ENCODE data around the gene MSH5.

Gene MSH5

DNA sequence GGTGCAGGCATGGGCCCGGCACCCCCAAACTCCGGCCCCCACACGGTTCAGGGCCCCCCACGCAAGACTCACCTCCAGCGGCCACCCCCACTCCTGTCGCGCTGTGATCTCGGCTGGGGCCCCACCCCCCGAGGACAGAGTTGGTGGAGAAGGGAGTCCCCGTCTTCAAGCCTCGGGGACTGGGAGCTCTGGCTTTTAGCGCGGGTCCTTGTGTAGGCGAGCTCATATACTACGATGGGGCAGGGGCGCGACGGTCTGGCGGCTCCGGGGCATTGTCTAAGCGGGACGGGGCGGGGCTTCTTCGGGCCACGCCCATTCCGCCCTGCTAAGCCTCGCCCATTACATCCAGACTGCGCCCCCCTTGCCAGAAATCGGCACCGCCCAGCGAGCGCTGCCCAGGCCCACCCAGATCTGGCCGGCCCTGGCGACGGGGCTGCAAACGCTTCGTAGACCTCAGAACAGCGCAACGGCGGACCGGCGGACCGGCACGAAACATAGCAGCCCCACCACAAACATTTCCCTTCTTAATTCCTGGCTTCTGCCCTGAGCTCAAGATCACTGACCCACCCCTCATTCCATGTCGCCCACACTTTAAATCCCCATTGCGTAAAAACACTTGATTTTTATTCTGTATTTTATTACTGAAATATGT is 9.7 kb upstream of the MSH5 start:
- DNase-seq = peak; percentile 74
- Mint-ChIP-seq H3K4me3 (peak overlapping the region; percentile 88), H3K9me3 (no peaks in the 10 kb centered on the region), H3K36me3 (peaks cover 67% of the 10 kb centered on the region), H3K27ac (peak overlapping the region; percentile 69), H3K4me1 (peaks cover 78% of the 10 kb centered on the region), H3K27me3 (no peaks in the 10 kb centered on the region)
- CTCF ChIA-PET = interaction anchor here (0.6 to 5.4 kb wide), 12 partner anchors 8 to 103 kb away, joined by 3 to 23 read pairs (median 5); partner anchors contain the start of genes GPANK1, HSPA1B, LSM2 and LY6G5C

- peaks cover 70% of the 10 kb centered on the region for H3K36me3 Mint-ChIP-seq
- CTCF ChIA-PET = interaction anchor here (0.7 to 5.4 kb wide), 8 partner anchors 8 to 100 kb away, joined by 3 to 23 read pairs (median 8); partner anchors contain the start of genes HSPA1B, LSM2 and LY6G5C
- H3K4me3 Mint-ChIP-seq = peak overlapping the region; percentile 88
- DNase-seq = no peak
- H3K27ac Mint-ChIP-seq = peak overlapping the region; percentile 69
- H3K9me3 Mint-ChIP-seq = no peaks in the 10 kb centered on the region
- no peaks in the 10 kb centered on the region for H3K27me3 Mint-ChIP-seq
- H3K4me1 Mint-ChIP-seq = peaks cover 76% of the 10 kb centered on the region
Measured at GRCh38 chr6:31730631-31731086, 9.1 kb upstream of the MSH5 start.

DNA sequence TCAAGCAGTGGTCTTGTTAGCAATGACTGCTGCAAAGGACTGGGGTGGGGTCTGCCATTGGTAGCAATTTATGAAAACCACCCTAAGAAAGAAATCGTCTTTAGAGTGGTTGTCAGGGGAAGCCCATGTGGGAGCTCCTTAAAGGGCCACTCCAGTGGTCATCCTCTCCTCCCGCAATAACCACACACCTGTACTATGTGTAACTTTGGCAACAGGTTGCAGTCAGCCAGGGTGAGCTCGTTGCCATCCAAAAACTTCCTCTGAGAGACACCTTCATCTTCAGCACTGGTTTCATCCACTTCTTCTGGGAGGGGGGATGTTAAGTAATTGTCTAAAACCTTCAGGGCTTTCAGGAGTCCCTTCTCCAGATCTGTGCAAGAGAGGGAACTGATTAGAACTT is 7.8 kb upstream of the MSH5 start:
- H3K27me3 Mint-ChIP-seq = no peaks in the 10 kb centered on the region
- CTCF ChIA-PET = interaction anchor here (0.6 to 5.4 kb wide), 3 partner anchors 37 to 101 kb away, joined by 3 to 23 read pairs (median 4); no protein-coding TSS in a partner anchor
- peaks cover 67% of the 10 kb centered on the region for H3K4me1 Mint-ChIP-seq
- H3K4me3 Mint-ChIP-seq = peak overlapping the region; percentile 12
- H3K36me3 Mint-ChIP-seq = peaks cover 64% of the 10 kb centered on the region
- peak overlapping the region; percentile 54 for H3K27ac Mint-ChIP-seq
- DNase-seq = no peak
- no peaks in the 10 kb centered on the region for H3K9me3 Mint-ChIP-seq

GRCh38 chr6:31733734-31734133 is 6.1 kb upstream of the MSH5 start:
- Mint-ChIP-seq H3K27ac (peak overlapping the region; percentile 93), H3K9me3 (no peaks in the 10 kb centered on the region), H3K4me3 (peak overlapping the region; percentile 100), H3K4me1 (peaks cover 69% of the 10 kb centered on the region), H3K36me3 (peaks cover 54% of the 10 kb centered on the region), H3K27me3 (no peaks in the 10 kb centered on the region)
- CTCF ChIA-PET = interaction anchor here (0.6 to 5.4 kb wide), 2 partner anchors 28 to 36 kb away, joined by 4 to 23 read pairs; no protein-coding TSS in a partner anchor
- no peak for DNase-seq

DNA sequence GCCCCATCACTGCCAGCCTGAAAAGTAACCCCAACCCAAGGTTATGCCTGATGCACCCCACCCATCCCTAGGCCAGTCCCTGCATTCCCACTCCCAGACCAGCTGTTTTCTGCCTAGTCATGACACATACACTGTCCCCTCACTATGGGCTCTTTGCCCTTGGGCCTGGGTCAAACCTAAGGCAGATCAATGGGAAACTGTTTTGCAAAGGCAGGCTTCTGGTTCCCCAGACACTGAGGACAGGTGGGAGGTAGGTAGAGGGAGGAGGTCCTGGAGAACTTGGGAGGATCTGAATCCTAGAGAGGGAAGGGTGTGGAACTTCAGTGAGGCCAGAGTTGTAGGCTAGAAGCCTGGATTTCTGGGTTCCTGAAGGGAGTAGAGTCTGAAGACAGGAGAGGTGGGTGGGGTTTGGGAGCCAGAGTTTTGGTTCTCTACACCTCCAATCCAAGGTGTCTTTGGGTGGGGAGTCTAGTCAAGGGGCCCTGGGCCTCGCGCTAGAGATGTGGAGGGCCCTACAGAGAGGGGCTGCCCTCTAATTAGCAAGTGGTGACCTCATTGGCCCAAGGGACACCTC is 5.5 kb upstream of the MSH5 start:
- H3K36me3 Mint-ChIP-seq = peaks cover 52% of the 10 kb centered on the region
- DNase-seq = no peak

GRCh38 chr6:31734821-31735406 is 4.9 kb upstream of the MSH5 start:
- H3K9me3 Mint-ChIP-seq = no peaks in the 10 kb centered on the region
- peak; percentile 74 for DNase-seq
- peaks cover 72% of the 10 kb centered on the region for H3K4me1 Mint-ChIP-seq
- peaks cover 4% of the 10 kb centered on the region for H3K27me3 Mint-ChIP-seq
- peaks cover 52% of the 10 kb centered on the region for H3K36me3 Mint-ChIP-seq
- H3K27ac Mint-ChIP-seq = peak overlapping the region; percentile 93
- H3K4me3 Mint-ChIP-seq = peak overlapping the region; percentile 100
- CTCF ChIA-PET = interaction anchor here (0.6 to 1.3 kb wide), 2 partner anchors 9 to 35 kb away, joined by 3 to 5 read pairs; no protein-coding TSS in a partner anchor

More for the DNA sequence above, 5.5 kb upstream of the MSH5 start:
- Mint-ChIP-seq H3K4me3 (peak overlapping the region; percentile 100), H3K27me3 (no peaks in the 10 kb centered on the region), H3K9me3 (no peaks in the 10 kb centered on the region), H3K27ac (peak overlapping the region; percentile 93), H3K4me1 (peaks cover 69% of the 10 kb centered on the region)
- CTCF ChIA-PET = interaction anchor here (0.6 to 1.3 kb wide), 2 partner anchors 28 to 35 kb away, joined by 4 to 5 read pairs; no protein-coding TSS in a partner anchor

GRCh38 chr6:31736021-31736767 is 3.6 kb upstream of the MSH5 start, which contains the start of gene CLIC1:
Gene CLIC1 (minus strand): TSS chr6:31736530. CDS start chr6:31736300, 230 bp downstream.
- peaks cover 48% of the 10 kb centered on the region for H3K36me3 Mint-ChIP-seq
- DNase-seq = peak; percentile 88
- peaks cover 69% of the 10 kb centered on the region for H3K4me1 Mint-ChIP-seq
- H3K27ac Mint-ChIP-seq = peak within 1 kb of the TSS; percentile 93
- CTCF ChIA-PET = interaction anchor here (0.6 to 3.7 kb wide), 6 partner anchors 8 to 78 kb away, joined by 3 to 23 read pairs (median 4); no protein-coding TSS in a partner anchor
- peak within 1 kb of the TSS; percentile 100 for H3K4me3 Mint-ChIP-seq
- no peaks in the 10 kb centered on the region for H3K9me3 Mint-ChIP-seq
- peaks cover 5% of the 10 kb centered on the region for H3K27me3 Mint-ChIP-seq

DNA sequence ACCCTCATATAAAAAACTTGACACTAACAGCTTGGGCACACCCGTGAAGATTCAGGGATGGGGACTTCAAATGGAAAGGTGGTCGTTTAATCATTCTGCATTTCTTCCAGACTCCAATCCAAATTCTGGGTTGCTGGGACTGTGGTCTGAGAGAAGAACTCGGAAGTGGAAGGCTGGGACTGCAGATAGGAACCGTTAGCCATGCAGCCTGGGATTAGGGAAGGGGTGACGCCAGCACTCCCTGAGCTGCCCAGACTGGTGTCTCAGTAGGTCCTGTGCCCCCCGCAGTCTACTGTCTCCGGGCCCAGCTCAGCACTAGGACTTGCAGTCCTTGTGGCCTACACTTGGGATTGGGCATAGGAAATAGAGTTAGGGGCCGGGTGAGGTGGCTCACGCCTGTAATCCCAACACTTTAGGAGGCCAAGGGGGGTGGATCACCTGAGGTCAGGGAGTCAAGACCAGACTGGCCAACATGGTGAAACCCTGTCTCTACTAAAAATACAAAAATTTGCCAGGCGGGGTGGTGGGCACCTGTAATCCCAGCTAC is 3.0 kb upstream of the MSH5 start:
- H3K27me3 Mint-ChIP-seq = peaks cover 5% of the 10 kb centered on the region
- peaks cover 46% of the 10 kb centered on the region for H3K36me3 Mint-ChIP-seq
- peak overlapping the region; percentile 100 for H3K4me3 Mint-ChIP-seq
- no peaks in the 10 kb centered on the region for H3K9me3 Mint-ChIP-seq
- CTCF ChIA-PET = interaction anchor here (0.8 to 3.7 kb wide), 8 partner anchors 7 to 95 kb away, joined by 3 to 23 read pairs (median 4); partner anchors contain the start of gene DDAH2
- peak overlapping the region; percentile 93 for H3K27ac Mint-ChIP-seq
- peaks cover 72% of the 10 kb centered on the region for H3K4me1 Mint-ChIP-seq
- DNase-seq = no peak

DNA sequence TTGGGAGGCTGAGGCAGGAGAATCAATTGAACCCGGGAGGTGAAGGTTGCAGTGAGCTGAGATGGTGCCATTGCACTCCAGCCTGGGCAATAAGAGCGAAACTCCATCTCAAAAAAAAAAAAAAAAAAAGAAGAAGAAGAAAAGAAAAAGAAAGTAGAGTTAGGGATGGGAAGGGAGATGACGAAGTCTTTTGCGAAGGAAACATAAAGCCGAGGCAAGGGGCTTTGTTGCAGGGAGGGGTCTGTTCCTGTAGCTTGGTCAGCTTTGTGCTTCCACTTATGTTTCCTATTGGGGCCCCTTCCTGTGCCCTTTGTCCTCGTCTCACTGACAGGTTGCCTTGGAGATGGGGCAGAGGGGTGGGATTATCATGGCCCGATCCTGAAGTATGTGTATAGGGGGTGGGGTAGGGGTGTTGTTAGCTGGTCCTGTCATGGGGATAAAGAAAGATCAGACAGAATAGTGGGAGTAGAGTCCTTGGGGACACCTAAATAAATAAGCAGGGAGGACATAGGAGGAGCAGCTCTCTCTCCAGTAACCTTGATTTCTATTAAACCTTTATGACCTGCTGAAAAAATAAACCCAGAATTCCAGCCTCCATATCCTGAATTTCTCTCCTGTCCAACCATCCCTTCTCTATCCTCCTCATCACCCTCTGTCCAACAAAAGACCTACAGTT is 2.4 kb upstream of the MSH5 start:
- Mint-ChIP-seq H3K9me3 (no peaks in the 10 kb centered on the region), H3K4me1 (peaks cover 69% of the 10 kb centered on the region), H3K4me3 (peak overlapping the region; percentile 100), H3K27ac (peak overlapping the region; percentile 93), H3K36me3 (peaks cover 45% of the 10 kb centered on the region), H3K27me3 (peaks cover 5% of the 10 kb centered on the region)
- peak; percentile 55 for DNase-seq
- CTCF ChIA-PET = interaction anchor here (0.8 to 3.7 kb wide), 11 partner anchors 8 to 94 kb away, joined by 3 to 23 read pairs (median 4); partner anchors contain the start of genes DDAH2, GPANK1, LY6G5C and VARS1

- peaks cover 5% of the 10 kb centered on the region for H3K27me3 Mint-ChIP-seq
- H3K27ac Mint-ChIP-seq = peak overlapping the region; percentile 93
- peaks cover 50% of the 10 kb centered on the region for H3K36me3 Mint-ChIP-seq
- peak overlapping the region; percentile 100 for H3K4me3 Mint-ChIP-seq
- peaks cover 66% of the 10 kb centered on the region for H3K4me1 Mint-ChIP-seq
- no peaks in the 10 kb centered on the region for H3K9me3 Mint-ChIP-seq
- peak; percentile 84 for DNase-seq
- CTCF ChIA-PET = interaction anchor here (0.7 to 3.7 kb wide), 22 partner anchors 9 to 192 kb away, joined by 3 to 23 read pairs (median 4); partner anchors contain the start of genes ATP6V1G2, DDAH2, GPANK1 and HSPA1B
Measured at GRCh38 chr6:31737991-31738979, 1.5 kb upstream of the MSH5 start.

DNA sequence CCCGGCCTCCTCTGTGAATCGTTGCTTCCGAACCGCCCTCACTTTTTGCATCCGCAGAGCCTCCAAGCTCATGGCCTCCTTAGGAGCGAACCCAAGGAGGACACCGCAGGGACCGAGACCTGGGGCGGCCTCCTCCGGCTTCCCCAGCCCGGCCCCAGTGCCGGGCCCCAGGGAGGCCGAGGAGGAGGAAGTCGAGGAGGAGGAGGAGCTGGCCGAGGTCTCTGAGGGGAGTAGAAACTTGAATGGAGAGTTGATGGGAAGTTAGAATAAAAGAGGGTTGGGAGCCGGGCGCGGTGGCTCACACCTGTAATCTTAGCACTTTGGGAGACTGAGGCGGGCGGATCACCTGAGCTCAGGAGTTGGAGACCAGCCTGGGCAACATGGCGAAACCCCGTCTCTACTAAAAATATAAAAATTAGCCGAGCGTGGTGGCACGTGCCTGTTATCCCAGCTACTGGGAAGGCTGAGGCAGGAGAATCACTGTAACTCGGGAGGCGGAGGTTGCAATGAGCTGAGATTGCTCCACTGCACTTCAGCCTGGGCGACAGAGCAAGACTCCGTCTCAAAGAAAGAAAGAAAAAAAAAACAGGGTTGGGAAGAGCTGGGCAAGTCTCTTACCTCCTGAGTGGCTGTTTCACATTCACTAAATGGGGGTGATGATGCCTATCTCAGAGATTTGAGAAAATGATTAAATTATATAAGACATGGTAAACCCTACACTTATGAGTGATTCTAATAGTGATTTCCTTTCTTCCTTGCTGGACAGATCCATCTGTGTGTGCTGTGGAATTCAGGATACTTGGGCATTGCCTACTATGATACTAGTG is 805 bp downstream of the MSH5 start:
- CTCF ChIA-PET = interaction anchor here (0.7 to 2.7 kb wide), 7 partner anchors 7 to 190 kb away, joined by 3 to 13 read pairs (median 3); partner anchors contain the start of gene DDAH2
- peaks cover 52% of the 10 kb centered on the region for H3K4me1 Mint-ChIP-seq
- no peaks in the 10 kb centered on the region for H3K9me3 Mint-ChIP-seq
- H3K27ac Mint-ChIP-seq = peak overlapping the region; percentile 93
- peaks cover 5% of the 10 kb centered on the region for H3K27me3 Mint-ChIP-seq
- H3K36me3 Mint-ChIP-seq = peaks cover 38% of the 10 kb centered on the region
- H3K4me3 Mint-ChIP-seq = peak overlapping the region; percentile 100
- no peak for DNase-seq

Measured in activated naive CD4-positive, alpha-beta T cell treated with anti-CD3 and anti-CD28 coated beads, Interleukin-2, amount 10 ng/mL, durations not matched to agents 7 days and 5 days (primary cell).